NCI-H774 (cell line): ENCODE data around the gene DYNC1I1.

Experiments
- DNase-seq: peaks from one replicate; lab custom pipeline; 2025; lab: John Stamatoyannopoulos, UW

Gene DYNC1I1

DNA sequence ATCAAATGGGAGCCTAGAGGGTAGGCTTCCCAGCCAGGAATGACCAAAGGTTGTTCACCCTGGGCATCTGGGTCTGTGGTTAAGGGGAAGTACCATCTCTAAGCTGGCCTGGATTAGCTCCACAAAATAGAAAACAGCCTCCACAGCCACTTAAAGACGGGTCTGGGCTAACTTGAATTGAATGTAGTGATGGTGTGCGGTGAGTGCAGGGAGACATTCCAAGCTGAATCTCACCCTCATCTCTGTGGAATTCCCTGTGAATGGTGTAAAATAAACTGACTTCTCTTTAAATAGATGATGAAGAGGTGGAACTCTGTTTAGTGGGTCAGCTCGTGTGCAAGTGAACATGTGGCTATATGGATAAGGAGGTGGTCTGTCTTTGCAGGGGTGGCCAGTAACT, 251.0 kb downstream of the DYNC1I1 start:
- DNase-seq: no peak

DNA sequence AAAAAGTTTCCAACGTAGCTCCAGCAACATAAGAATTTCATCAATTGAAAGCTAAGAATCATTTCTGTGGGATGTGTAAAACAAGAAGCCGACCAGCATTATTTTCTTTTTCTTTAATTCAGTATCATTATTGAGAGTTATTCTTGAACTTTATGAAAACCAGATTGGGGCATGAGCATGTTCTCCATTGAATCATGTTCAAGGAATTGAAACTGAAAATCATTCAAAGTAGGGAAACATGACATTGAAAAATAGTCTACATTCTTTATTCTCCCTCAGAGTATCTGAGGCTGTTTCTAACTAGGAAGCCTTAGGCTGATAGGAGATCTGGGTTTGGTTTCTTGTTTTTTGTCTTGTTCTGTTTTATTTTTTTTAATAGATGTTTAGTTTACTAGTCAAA, 253.7 kb downstream of the DYNC1I1 start:
- DNase-seq: no peak

DNA sequence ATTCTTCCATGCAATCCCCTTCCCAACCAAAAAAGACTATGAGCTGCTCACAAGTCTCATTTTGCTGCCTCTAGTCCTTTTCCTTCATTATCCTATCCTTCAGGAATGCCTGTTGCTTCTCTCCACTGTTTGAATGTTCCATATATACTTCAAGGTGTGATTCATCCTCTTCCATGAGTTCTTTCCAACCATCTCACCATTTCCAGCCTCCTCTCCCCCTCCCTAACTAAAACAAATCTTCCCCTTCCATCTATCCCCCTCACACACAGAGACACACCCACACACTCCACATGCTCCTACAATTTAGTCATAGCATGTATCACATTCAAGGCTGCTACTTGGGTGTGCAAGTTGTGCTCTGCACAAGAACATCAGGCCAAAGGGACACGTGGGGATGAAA, 254.3 kb downstream of the DYNC1I1 start:
- no peak for DNase-seq

- no peak for DNase-seq
Observed at GRCh38 chr7:96028729-96029128, 256.4 kb downstream of the DYNC1I1 start.

DNA sequence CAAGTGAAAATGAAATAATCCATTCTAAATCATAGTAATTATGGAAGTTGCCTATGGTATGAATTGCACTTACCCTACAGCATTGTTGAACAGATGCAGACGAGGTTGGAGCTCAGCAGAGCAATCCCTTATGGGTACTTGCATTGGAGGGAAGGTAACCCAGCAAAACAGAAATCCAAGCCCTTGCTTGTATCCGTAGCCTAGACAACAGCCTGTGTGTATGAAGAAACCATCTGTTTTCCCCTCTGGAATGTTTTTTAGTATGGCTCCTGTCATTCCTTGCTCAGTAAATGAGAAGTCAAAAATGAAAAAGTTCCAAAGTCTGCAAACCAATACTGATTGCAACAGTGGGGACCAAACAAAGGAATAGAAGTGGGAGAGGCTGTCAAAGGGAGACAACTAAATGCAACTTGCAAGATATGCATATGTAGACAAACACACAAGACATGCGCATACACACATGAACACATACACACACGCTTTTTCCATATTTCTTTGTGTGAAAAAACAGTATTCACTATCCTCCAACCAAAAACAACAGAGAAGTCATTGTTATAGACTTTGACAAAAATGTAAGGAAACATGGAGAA, 260.8 kb downstream of the DYNC1I1 start:
- DNase-seq: no peak

GRCh38 chr7:96034940-96035727, 262.8 kb downstream of the DYNC1I1 start:
- peak; percentile 60 for DNase-seq

GRCh38 chr7:96040250-96040772, 268.0 kb downstream of the DYNC1I1 start:
- no peak for DNase-seq

DNA sequence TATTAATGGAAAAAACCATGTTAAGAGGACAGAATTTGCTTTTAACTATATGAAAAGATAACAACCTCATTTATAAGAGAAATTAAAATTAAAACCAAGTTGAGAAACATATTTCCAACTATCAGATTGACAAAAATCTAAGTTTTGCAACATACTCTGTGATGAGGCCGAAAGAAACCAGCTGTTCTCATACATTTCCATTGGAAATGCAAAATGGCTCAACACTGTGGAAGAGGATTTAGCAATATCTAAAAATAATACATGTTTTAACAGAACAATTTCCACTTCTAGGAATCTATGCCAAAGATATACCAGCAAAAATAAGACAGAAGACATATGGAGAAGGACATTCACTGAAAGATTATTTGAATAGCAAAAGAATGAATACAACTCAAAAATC, 268.8 kb downstream of the DYNC1I1 start:
- DNase-seq: no peak

DNA sequence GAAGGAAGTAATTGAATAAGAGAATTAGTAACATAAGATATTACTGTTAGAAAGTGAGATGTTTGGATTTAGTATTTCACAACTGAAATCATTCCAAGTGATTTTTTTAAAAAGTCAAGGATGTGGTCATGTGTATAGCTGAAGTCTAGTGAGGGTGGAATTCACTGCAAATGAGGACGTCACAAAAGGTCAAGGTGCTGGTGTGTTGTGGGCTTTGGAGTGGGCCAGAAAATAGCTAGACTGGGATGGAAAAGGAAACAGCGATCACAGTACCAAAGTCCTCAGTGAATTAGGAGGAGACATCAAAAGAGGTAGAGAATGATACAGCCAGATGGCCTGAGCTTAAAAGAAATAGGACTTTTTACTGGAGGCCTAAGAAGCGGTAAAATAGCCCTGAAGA, 272.8 kb downstream of the DYNC1I1 start:
- no peak for DNase-seq

- DNase-seq: peak; percentile 90
Observed at GRCh38 chr7:96045919-96046318, 273.6 kb downstream of the DYNC1I1 start.

DNA sequence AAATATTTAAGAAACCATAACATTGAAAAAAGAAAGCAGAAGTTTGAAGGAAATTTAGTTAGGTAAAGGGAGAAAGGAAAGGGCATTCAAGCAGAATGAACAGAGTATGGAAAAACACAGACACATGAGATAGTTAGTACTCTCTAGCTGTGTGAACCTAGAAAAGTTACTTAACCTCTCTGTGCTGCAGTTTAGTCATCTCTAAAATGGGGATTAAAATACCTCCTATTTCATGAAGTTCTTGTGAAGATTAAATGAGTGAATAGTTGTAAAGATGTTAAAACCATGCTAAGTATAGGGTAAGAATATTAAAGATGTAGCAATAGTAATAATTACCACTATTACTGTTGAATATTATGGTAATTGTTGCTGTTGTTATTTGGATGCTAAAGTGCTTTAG, 279.9 kb downstream of the DYNC1I1 start:
- DNase-seq: no peak

- no peak for DNase-seq
Observed at GRCh38 chr7:96052860-96053470, 280.6 kb downstream of the DYNC1I1 start.

DNA sequence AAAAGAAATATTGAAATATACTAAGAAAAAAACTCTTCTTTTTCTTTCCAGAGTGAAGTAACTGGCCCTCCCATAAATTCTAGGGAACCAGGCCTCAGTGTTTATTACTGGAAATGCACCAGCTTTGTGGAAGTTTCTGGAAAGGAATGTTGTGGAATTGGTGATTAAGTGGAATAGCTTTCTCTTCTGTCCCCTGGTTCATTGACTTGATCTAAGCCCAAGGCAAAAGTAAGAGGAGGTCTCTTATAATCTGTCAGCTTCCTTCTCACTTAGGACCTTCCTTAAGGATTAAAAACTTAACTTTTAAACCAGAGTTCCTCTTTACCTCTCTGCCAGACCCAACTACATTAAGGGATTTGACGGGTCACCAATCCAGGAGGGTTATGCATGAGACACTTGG, 283.4 kb downstream of the DYNC1I1 start:
- no peak for DNase-seq

DNA sequence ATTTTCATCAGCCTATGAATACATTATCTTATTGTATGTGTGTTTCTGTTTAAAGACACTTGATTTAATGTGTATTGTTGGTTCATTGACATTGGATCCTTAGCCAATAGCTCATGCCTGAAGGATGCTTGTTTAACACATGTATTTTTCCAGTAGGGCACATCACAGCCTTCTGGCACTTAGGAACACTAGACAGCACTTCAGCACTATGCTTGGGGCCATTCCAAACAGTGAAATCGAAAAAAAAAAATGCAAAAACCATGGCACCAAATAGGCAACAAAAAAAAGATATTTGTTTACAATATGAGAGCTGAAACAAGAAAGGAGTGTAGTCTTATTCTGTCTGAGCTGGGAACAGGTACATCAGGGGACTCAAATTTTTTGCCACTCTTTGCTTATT, 286.7 kb downstream of the DYNC1I1 start:
- peak; percentile 42 for DNase-seq

GRCh38 chr7:96061009-96061408, 288.7 kb downstream of the DYNC1I1 start:
- no peak for DNase-seq

DNA sequence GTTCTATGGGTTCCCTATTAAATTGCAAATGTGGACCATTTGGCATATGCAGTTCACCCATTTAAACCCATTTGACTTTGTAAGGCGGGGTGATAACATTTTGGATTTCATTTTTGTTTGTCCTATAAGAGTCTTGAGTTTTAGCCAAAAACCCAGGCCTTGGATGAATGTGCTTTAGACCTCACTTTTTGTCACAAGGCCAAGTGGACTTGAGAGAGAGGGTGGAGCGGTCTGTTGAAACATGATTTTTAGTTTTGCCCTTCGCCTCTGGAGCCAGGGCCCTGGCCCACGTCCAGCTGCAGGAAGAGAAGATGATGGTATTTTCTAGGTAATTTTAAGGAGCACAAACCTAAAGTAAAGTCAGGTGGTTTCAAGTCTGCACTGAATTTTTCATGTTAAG, 289.5 kb downstream of the DYNC1I1 start:
- DNase-seq: no peak

- no peak for DNase-seq
Observed at GRCh38 chr7:96067321-96067720, 295.0 kb downstream of the DYNC1I1 start.

- no peak for DNase-seq
Observed at GRCh38 chr7:96069401-96069800, 297.0 kb downstream of the DYNC1I1 start.

GRCh38 chr7:96074871-96075270, 302.5 kb downstream of the DYNC1I1 start:
- no peak for DNase-seq

- DNase-seq: peak; percentile 76
Observed at GRCh38 chr7:96075510-96076349, 303.4 kb downstream of the DYNC1I1 start.

GRCh38 chr7:96076350-96076707, 304.0 kb downstream of the DYNC1I1 start:
- no peak for DNase-seq

- no peak for DNase-seq
Observed at GRCh38 chr7:96080027-96080426, 307.7 kb downstream of the DYNC1I1 start.
